Tibial nerve (tissue), 3 donors: ENCODE measurements around the gene FBLN1.

ENCODE experiments used
- CTCF ChIP-seq, 5 experiments: fragments of 200-600 bp in 3 of 5; fragments of 450-650 bp in 2 of 5; sonication (generic) in 3 of 5; IDR thresholded peaks; one replicate each; pipeline ENCODE4 v1.5.1; 2016 to 2019; ENCODE audit warnings: antibody characterized with exemption in 5 of 5, mild to moderate bottlenecking in 3 of 5, moderate library complexity in 2 of 5
- POLR2A ChIP-seq, 2 donors: fragments of 450-650 bp; IDR thresholded peaks; one replicate each; pipeline ENCODE4 v1.6.1; 2017; ENCODE audit warnings: antibody characterized with exemption in 2 of 2, mild to moderate bottlenecking in 2 of 2, moderate library complexity in 2 of 2

- no peak for TF ChIP-seq CTCF (IDR thresholded peaks at IDR 0.05)
- TF ChIP-seq POLR2A (IDR thresholded peaks at IDR 0.05): no peak
Measured at GRCh38 chr22:45503816-45504372, 1.2 kb downstream of the FBLN1 start.
